ENCODE measurements around the gene VPS54.

DNA sequence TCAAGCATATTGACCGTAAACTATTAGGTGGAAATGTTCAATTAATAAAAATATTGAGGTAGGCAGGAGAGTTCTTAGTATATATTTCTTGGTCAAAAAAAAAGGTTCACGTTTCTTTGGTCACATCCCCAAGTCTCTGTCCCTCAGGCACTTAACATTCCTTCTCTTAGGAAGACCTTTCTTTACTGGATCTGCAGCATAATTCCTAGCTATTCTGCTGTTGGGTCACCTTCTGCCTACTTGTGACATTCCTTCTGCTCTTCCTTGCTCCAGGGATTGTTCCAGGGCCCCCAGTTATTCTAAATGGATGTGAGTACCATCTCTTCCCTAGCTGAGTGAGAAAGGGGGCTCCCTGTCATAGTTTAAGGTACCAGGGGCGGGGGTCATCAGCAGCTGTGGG, 173.4 kb downstream of the VPS54 start:
- TF ChIP-seq CTCF (IDR thresholded peaks at IDR 0.05) (no peak), POLR2A (IDR thresholded peaks at IDR 0.05) (no peak)
